T-helper 22 cell (primary cell): ENCODE data around the gene RPS29.
"Not testable (repeated sequence)": the region's sequence is repeated elsewhere in the genome, so short reads cannot be mapped to it uniquely, and the experiment has no call there.

ENCODE experiments used
- DNase-seq: peaks from one replicate; pipeline ENCODE4 v3.0.0-alpha.2; 2020; ENCODE audit warnings: low read depth

RPS29 gene

DNA sequence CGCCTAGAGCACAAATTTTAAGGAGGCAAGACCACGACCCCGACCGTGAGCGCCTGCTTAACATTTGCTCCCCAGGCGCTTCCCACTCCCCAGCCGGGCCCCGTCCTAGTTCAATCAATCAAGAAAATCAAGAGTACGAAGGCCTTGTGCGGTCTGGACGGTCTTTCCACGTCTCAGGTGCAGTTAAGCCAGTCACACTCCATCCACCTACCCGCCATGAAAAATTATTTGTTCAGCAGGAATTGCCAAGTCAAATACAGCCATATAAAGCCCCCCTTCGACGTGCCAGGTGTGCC lies 12.0 kb upstream of the RPS29 start:
- DNase-seq, result no peak

DNA sequence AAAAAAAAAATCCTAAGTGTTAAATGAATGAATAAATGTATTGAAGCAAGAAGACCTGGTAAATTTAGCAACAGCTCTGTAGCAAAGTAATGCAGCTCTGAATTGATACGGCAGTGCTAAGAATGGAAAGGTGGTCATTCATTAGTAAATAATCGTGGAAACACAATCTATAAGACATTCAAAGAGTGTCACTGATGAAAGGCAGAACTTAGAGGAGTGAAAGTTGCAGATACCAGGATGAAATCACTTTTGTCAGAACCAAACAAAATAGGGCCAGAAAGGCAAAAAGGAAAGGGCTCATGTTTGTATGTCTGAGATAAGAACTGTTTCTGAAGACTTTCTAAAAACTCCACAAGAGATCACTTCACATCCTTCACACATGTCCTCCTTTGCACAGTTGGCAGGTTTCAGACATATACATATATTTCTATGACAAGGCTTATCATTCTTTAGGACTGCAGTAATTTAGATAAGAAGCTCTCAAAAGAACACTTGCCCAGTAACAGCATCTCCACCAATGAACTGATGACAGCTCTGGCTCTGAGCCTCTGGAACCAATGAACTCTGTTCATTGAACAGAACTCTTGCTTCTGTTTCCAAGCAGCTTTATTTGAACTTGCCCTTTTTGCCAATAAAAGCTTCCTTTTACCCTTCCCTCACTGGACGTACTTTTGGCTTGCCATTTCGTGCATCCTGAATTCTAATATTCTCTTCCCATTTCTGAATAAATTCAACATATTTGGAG lies 8.3 kb upstream of the RPS29 start:
- DNase-seq, result no peak

DNA sequence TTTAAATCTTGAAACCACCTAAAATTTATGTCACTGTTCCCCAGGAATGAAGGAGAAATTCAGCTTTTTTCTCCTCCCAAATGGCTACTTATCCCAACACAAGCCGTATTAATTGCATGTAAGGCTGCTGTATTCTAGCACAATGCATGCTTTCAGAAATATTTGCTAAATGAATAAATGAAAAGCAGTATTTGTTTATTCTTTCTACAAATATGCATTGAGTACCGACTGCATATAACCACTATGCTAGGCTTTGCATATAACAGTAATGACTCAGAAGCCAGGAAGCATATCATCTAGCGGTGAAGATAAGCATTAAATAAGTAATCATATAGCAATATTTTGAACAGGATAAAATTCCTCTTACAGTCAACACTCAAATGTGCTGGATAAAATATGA lies 6.8 kb upstream of the RPS29 start:
- DNase-seq, result no peak

DNA sequence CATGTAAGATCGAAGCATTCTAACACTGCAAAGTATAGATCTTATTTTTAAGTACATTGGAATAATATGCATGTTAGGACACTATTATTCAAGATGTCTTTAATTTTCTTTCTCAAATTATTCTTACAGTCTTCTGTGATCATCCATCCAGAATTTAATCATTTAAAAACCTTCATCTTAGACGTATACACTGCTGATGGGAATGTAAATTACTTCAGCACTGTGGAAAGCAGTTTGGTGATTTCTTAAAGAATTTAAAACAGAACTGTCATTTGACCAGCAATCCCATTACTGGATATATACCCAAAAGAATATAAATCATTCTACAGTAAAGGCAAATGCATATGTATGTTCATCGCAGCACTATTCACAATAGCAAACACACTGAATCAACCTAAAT lies 3.2 kb upstream of the RPS29 start:
- DNase-seq, result no peak

DNA sequence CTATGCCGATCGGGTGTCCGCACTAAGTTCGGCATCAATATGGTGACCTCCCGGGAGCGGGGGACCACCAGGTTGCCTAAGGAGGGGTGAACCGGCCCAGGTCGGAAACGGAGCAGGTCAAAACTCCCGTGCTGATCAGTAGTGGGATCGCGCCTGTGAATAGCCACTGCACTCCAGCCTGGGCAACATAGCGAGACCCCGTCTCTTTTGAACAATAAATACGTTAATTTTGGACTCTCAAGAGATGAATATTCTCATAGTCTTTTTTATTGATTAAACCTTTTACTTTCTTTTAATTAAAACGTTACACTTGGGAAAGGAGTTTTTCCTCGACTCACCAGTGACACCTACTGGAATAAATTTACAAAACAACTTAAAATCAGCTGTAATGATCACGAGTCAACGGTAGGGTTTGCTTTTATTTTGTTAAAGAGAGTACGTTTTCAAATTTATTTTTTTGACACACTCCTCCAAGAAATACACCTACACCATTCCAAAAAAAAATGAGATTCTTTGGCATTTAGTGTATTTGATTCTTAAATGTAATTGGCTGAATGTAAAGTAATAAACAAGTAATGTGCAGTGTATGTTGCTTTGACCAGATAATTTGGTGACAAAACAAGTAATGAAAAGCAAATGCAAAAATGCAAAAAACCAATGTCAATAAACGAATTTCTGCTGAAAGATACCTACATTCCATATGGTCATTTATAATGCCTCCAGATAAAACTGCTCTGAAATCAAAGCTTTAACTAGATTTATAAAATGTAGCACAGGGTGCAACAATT lies 687 bp upstream of the RPS29 start:
- DNase-seq, result no peak

DNA sequence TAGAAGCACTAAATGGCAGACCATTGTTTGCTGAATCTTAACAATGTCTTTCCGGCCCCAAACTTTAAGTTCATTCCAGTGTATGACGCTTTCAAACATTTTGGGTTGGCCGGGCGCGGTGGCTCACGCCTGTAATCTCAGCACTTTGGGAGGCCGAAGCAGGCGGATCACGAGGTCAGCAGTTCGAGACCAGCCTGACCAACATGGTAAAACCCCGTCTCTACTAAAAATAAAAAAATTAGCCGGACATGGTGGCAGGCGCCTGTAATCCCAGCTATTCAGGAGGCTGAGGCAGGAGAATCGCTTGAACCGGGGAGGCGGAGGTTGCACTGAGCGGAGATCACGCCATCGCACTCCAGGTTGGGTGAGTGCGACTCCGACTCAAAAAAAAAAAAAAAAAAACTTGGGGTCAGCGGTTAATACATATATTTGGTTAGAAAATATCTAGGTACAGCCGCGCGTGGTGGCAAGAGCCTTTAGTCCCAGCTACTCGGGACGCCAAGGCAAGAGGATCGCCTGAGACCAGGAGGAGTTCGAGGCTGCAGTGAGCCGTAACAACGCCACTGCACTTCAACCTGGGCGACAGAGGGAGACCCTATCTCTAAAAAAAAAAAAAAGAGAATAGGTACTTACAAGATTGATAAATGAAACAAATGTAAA lies 1.1 kb downstream of the RPS29 start:
- DNase-seq, result not testable (repeated sequence)

DNA sequence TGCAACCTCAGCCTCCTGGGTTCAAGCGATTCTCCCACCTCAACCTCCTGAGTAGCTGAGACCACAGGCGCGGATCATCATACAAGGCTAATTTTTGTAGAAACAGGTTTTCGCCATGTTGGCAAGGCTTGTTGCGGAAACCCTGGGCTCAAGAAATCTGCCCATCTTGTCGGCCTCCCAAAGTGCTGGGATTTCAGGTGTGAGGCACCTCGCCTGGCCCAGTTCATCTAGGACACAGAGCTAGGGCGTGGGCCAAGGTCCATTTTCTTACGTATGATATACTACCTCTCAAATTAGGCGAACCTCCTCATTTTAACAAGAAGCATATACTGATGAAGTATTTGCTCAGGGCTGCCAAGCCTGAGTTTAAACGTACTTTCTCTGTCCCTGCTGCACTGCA lies 2.1 kb downstream of the RPS29 start:
- DNase-seq, result no peak

DNA sequence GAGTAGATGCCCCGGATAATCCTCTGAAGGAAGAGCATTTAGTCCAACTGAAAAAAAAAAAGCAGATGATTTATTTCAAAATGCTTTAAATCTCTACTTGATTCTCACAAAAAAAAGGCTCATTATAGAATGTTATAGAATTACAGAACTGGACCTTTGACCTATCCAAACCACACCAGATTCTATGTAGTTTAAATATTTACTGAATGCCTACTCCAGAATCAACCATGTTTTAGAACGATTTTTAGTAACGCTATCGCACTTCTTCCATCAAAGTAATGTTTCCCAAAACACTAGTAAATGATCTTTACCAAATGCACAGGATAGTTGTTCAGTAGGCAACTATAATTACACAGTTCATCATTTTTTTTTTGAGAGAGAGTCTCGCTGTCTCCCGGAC lies 2.6 kb downstream of the RPS29 start:
- no peak for DNase-seq

DNA sequence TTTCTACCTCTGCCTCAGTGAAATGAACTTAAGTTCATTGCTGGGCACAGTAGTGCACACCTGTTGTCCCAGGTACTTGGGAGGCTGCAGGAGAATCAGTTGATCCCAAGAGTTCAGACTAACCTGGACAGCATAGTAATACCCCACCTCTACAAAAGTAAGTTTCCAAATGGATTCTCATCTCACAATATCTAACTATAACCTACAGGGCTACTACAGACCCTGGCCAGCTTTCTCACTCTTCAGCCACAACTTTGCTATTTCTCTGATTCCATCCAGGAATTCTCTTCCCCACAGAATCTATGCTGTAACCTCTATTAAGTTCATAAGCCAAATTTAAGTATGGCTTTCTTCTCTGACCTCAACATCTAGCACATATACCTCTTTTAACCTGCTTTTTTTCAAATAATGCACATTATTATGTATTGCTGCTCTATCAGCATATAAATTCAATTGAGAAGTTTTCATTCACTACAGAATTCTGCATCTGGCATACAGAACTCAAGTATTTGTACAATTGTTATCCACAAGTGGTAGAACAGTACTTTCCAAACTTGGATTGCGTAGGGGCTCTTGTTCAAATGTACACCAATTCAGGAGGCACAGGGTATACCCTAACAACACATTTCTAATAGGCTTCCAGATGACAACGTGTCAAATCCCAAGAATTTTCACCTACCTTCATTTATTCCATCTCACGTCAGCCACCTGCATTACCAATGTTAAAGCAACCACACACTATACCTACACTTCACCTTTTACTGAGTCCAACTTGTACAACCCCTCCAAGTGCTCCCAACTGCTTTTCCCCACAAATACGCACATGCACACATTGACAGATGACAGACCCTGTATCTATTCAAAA lies 3.8 kb downstream of the RPS29 start:
- no peak for DNase-seq

DNA sequence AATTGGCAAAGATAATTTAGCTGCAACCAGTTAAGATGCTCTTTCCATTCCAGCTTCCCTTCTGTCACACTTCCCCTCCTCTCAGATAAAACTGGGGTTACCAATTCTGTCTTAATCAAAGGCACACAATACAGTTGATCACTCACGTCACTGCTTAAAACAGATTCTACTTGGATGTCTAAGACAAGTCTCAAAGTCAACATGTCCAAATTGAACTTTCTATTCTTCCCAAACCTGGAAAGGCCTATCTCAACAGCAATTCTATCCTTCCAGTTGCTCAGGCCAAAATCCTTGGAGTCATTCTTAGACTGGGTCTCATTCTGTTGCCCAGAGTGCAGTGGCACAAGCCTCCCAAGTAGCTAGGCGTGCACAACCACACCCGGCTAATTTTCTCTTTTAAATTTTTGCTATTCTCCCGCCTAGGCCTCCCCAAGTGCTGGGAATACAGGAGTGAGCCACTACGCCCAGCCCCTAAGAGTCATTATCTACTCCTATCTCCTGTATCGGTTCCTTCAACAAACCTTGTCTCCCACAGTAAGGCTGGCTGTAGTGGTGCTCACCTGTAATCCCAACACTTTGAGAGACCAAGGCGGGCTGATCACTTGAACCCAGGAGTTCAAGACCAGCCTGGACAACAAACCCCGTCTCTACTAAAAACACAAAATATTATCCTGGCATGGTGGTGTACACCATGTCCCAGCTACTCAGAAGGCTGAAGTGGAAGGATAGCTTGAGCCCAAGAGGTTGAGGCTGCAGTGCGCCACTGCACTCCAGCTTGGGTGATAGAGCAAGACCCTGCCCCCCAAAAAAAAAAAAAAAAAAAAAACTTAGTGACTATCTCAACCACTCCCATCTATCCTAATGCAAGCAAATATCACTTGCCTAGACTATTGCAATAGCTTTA lies 4.7 kb downstream of the RPS29 start:
- no peak for DNase-seq

DNA sequence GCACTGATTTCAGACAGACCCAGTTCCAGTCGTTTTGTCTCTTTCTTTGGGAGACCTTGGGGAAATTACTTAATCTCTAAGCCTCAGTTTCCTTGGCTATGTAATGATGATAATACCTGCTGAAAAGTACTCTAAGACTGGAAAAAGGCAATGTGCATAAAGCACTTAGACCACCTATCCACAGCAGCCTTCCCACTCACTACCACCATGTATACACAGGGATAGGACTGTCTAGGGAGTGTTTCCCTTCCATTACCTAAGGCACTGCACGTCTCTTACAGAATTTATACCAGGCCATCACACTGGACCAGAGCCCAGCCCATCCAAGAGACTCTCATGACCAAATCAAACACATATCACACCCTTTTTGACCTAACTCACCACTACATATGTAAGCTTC lies 6.3 kb downstream of the RPS29 start:
- DNase-seq, result no peak

DNA sequence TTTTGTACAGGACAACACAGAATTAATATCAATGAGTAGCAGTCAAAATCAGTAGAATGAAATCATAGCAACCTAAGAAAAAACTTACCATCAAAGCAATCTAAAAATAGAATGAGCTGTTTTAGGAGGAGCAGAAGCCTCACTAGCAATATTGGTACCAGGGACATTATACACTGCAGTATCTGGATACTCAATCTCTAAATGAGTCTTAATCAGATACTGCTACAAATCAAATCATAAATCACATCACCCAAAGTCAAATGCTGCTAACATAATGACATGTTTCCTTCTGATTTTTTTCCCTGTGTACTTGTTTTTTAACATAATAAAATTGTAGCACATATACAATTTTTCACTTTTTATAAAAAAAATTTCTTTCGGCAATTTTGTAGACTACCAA lies 8.0 kb downstream of the RPS29 start:
- DNase-seq, result no peak

DNA sequence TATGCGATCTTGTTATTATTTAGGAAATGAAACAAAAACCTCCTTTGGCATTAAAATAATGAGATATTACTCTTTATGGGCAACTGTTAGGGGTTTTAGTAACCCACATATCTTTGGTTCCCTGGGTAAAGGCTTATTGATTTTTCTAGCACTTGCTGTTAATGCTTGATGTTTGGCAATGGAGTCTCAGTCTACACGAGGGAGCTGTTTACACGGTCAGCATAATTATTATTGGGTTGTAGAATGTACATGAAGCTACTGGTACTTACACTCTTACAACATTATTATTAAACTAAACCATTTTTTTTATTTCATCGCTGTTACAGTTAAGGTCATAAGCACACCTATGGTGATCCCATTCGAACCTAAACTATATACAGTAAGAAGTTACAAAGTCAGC lies 12.1 kb downstream of the RPS29 start:
- no peak for DNase-seq

DNA sequence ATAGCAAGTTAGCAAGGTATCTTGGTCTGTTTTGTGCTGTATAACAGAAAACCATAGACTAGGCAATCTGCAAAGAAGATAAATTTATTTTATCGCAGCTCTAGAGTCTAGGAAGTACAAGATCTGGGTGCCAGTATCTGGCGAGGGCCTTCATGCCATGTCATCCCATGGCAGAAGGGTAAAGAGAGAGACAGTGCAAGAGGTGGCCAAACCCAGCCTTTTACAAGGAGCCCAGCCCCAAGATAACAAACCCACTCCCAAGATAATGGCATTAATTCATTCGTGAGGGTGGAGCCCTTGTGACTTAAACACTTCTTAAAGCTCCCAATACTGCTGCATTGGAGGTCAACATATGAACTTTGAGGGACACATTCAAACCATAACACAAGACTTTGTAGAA lies 16.9 kb downstream of the RPS29 start:
- no peak for DNase-seq

DNA sequence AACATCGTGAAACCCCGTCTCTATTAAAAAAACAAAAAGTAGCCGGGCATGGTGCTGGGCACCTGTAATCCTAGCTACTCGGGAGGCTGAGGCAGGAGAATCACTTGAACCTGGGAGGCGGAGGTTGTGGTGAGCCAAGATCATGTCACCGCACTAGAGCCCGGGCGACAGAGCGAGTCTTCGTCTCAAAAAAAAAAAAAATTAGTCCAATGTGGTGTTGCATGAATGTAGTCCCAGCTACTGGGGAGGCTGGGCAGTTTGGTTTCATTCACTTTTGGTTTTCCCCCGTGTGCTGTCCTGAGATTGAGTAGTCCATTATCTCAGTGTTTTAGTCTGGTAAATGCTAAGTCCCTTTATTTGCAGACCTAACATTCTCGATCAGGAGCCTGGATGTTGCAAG lies 19.5 kb downstream of the RPS29 start:
- no peak for DNase-seq

DNA sequence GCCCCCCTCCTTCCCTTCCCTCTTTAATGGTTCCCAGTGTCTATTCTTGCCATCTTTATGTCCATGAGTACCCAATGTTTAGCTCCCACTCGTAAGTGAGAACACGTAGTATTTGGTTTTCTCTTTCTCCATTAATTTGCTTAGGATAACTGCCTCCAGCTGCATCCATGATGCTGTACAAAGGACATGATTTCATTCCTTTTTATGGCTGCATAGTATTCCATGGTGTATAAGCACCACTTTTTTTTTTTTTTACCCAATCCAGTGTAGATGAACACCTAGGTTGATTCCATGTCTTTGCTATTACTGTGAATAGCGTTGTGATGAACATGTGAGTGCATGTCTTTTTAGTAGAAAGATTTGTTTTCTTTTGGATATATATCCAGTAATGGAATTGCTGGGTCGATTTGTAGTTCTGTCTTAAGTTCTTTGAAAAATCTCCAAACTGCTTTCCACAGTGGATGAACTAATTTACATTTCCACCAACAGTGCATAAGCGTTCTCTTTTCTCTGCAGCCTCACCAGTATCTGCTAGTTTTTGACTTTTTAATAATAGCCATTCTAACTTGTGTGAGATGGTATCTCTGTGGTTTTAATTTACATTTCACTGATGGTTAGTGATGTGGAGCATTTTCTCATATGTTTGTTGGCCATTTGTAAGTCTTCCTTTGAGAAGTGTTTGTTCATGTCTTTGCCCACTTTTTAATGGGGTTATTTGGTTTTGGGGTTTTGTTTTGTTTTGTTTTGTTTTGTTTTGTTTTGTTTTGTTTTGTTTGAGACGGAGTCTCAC lies 26.0 kb downstream of the RPS29 start:
- DNase-seq, result no peak

DNA sequence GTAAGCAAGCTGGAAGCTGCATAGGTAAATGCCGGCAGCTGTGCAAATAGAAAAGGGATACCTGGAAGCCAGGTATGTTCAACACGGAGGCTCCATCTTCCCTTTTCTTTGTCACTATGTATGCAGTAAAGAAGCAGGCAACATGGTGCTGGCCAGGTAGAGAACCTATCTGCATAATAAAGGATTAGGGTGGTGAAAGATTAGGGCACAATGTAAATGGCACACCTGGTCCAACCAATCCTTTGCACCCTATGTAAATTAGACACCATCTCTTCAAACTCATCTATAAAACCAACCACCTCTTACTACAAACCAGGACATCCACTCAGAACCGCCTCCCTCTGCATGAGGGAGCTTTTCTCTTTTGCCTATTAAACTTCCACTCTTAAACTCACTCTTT lies 32.3 kb downstream of the RPS29 start:
- DNase-seq, result no peak

DNA sequence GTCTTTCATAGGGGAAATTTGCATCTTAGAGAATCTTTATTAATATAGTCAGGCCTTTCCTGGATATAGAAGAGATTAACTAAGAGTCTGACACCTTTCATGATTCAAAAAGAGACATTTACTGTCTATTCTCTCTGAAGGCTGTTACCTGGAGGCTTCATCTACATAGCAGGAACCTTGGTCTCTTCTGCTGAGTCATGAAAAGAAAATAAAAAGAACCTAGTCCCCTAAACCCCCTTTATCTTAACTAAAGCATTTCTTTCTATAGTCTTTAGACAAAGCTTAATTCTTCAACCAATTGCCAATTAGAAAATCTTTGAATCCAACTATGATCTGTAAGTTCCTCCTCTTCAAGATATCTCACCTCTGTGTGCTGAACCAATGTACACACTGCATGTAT lies 33.1 kb downstream of the RPS29 start:
- DNase-seq, result no peak

DNA sequence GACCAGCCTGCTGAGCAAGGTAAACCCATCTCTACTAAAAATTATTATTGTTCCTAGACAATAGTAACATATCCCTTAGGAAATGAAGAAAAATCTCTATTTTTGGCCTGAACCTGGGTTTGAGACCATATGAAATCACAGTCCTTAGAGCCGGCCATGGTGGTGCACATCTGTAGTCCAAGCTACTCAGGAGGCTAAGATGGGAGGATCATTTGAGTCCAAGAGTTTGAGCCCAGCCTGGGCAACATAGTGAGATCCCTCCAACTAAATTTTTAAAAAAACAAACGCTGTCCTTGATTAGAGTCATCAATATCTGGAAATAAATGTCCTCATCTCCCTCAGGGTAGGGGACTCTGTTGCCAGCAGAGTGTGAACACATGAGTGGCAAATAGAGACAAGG lies 34.6 kb downstream of the RPS29 start:
- no peak for DNase-seq

DNA sequence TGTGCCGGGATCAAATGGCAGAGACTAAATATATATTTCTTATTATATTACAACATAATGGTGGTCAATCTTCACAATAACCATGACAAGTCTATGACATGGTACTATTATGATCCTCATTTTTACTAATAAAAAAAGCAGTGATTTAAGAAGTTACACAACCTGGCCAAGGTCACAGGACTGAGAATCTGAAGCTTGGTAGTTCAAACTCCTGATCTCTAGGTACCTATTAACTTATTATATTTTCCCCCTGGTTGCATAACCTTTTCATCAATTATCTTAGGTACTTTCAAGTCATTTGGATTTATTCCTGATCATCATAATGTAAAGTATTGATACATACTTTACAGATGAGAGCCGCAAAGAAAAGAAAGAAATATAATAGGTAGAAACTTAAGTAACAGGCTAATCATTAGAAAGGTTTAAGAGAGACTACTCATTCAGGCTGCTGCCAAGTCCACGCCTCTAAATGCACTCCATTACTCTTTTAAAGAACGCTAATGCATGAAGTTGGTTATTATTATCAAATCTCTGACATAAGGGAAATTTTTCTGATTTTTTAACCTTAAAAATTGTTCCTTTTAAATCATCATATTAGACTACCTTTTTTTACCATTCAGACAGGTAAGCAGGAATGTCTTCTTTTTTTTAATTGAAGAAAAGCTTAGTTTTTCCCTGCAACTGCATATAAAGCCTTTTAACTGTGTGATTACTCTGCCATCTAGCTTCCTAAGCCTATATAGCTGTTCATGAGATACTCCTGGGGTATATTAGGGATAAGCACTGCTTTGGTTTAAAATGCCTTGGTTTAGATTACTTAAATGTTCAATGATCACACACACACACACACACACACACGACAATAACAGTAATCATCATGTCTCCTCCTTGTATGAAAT lies 35.6 kb downstream of the RPS29 start:
- no peak for DNase-seq
